ENCODE measurements around the gene CIZ1.

CIZ1 gene

GRCh38 chr9:128214571-128215490 lies 23.5 kb upstream of the CIZ1 start:
- no peak for DNase-seq
- in situ Hi-C loops (cut with MboI; ENCODE audit: low pct_unique_long_range_greater_than_20kb, low sequenced_read_pairs), result no loop called here

DNA sequence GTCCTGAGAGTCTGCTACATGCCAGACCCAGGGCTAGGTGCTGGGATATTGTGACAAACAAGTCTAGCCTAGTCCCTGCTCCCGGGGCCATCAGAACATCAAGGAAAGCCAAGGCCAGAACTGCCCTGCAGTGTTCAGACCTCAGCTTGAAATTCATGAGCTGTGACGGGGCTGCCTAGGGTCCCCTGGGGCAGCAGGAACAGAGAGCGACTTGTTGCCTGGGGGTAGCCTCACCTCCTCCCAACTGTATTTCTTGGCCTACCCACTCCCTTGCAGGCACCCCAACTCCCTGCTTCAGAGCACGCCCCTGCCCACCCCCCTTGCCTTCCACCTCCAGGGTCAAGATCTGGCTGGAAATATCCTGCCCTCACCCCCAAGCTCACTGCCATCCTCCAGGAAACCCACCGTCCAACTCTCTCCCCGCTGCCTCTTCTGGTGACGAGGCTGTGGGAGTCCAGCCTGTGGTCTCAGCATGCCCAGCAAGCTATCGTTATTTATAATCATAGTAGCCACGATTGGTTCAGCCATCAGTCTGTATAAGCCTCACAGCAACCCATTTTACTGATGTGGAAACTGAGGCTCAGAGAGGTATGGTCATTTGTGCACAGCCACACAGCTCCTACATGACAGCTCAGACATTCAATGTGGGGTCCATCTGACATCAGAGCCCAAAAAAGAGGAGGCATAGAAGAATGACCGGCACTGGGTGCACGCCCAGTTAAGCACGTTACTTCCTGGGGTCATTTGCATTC lies 22.6 kb upstream of the CIZ1 start:
- no peak for DNase-seq
- in situ Hi-C loops (cut with MboI; ENCODE audit: low pct_unique_long_range_greater_than_20kb, low sequenced_read_pairs), result no loop called here

DNA sequence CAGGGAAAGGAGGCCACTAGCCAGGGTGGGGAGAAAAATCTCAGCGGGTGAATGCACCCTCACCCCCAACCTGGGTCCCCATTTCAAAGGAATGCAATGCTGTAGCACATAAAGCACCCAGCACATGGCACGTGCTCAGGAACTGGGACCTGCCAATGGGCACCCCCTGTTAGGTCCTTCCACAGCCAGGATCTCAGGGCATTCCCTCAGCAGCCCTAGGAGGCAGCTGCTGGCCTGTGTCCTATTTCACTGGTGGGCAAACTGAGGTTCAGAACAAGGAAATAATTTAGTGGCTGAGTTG lies 20.6 kb upstream of the CIZ1 start:
- in situ Hi-C loops (cut with MboI; ENCODE audit: low pct_unique_long_range_greater_than_20kb, low sequenced_read_pairs), result no loop called here
- no peak for DNase-seq

DNA sequence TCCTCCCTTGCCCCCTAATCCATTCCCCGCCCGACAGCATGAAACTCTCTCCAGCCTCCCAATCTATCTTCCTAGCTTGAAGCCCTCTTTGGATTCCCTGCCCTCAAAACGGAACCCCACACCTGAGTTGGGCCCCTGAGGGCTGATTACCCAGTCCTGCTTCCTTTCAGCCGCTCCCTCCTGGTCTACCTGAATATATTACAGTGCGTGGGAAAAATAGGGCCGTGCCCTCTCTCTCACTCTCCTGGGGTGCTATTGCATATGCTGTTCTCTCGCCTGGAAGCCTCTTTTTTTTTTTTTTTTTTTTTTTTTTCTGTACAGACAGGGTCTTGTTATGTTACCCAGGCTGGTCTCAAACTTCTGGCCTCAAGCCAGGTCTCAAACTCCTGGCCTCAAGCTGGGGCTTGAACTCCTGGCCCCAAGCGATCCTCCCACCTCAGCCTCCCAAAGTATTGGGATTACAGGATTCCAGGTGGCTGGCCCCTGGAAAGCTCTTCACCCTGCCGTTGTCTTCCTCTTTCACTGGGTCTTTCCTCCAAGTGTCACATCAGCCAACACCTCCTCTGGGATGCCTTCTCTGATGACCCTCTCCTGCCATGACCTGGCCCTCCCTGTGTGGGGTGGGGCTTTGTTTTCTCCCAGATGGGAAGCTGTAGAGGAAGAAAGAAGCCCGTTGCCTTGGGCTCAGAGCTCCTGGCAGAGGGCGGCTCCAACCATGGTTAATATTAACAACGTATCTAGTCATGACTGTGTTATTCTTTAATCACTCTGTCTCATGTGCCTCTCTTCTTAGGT lies 20.0 kb upstream of the CIZ1 start:
- DNase-seq, result no peak
- in situ Hi-C loops (cut with MboI; ENCODE audit: low pct_unique_long_range_greater_than_20kb, low sequenced_read_pairs), result no loop called here

- no peak for DNase-seq
- in situ Hi-C loops (cut with MboI; ENCODE audit: low pct_unique_long_range_greater_than_20kb, low sequenced_read_pairs), result no loop called here
These were observed 17.7 kb upstream of the CIZ1 start for GRCh38 chr9:128208946-128209669.

DNA sequence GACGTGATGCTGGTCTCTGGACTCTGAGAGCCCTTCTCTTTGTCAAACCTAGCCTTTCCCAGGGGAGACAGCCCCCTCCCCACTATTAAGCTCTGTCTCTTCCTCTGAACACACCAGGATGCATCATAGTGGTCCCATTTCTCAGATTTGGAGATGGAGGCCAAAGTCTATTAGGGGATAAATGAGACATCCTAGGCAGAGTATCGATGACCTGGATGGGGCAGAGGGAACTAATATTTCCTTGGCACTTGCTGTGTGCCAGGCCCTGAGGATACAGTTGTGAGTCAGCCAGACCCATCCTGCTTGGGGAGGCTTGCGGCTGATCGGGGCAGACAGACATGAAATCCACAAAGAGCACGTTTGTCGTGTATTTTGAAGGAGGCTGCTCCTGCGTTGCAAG lies 17.0 kb upstream of the CIZ1 start:
- in situ Hi-C loops (cut with MboI; ENCODE audit: low pct_unique_long_range_greater_than_20kb, low sequenced_read_pairs), result no loop called here
- DNase-seq, result no peak

- in situ Hi-C loops (cut with MboI; ENCODE audit: low pct_unique_long_range_greater_than_20kb, low sequenced_read_pairs), result no loop called here
- DNase-seq, result no peak
These were observed 15.8 kb upstream of the CIZ1 start for GRCh38 chr9:128206916-128207910.

DNA sequence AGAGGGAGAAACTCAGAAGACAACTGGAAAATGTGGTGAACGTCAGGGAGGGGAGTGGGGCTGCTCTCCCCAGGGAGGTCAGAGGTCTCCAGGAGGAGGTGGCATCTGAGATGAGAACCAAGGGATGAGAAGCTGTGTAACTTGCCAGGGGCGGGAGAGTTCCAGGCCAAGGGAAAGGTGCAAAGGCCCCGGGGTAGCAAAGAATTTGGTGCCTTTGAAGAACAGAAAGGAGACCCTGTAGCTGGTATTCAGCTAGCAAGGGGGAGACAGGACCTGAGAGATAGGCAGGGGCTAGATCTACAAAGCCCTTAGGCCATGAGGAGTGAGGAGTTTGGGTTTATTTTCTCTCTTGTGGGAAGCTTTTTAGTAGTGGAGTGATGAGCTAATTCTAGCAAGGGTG lies 15.1 kb upstream of the CIZ1 start:
- DNase-seq, result no peak
- in situ Hi-C loops (cut with MboI; ENCODE audit: low pct_unique_long_range_greater_than_20kb, low sequenced_read_pairs), result no loop called here

GRCh38 chr9:128205296-128205944 lies 14.0 kb upstream of the CIZ1 start:
- in situ Hi-C loops (cut with MboI; ENCODE audit: low pct_unique_long_range_greater_than_20kb, low sequenced_read_pairs), result no loop called here
- no peak for DNase-seq

GRCh38 chr9:128204858-128205257 lies 13.5 kb upstream of the CIZ1 start:
- in situ Hi-C loops (cut with MboI; ENCODE audit: low pct_unique_long_range_greater_than_20kb, low sequenced_read_pairs), result no loop called here

DNA sequence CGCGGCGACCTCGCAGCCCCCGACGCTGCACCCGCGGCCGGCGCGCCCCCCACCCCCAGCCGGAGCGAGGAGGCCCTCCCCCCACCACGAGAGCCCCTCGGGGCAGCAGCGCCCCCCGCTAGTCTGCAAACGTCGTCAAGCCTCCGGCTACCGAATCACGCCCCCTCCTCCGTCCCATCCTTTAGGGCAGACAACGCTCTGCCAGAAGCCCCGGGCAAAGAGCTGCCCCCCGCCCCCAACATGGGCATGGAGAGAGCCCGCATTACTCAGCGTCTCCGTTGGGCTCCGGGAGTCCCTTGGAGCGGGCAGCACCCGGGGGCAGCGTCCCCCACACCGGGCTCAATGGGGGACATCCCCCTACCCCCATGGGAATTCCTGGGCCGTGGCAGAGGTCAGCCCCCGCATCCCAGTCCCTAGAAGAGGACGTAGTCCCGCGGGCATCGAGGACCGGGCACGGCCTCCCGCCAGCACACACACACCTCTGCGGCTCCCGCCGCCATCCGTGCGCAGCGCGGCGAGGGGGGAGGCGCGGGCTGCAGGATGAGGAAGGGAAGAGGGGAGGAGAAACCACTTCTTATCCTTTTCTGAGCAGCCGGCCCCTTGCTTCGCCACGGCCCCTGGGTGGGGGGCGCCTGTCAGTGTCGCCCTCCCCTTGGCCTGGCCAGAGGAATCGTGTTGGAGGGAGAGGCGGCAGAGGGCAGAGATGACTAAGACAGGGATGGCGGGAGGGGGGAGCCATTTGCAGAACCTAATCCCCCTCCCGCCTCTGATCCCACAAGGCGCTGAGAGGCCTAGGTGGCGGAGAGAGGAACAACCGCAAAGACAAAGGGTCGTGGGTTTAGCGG lies 12.6 kb upstream of the CIZ1 start:
- peak; percentile 78 for DNase-seq
- in situ Hi-C loops (cut with MboI; ENCODE audit: low pct_unique_long_range_greater_than_20kb, low sequenced_read_pairs), result no loop called here

More at GRCh38 chr9:128204858-128205257, 13.5 kb upstream of the CIZ1 start:
- DNase-seq, result no peak

DNA sequence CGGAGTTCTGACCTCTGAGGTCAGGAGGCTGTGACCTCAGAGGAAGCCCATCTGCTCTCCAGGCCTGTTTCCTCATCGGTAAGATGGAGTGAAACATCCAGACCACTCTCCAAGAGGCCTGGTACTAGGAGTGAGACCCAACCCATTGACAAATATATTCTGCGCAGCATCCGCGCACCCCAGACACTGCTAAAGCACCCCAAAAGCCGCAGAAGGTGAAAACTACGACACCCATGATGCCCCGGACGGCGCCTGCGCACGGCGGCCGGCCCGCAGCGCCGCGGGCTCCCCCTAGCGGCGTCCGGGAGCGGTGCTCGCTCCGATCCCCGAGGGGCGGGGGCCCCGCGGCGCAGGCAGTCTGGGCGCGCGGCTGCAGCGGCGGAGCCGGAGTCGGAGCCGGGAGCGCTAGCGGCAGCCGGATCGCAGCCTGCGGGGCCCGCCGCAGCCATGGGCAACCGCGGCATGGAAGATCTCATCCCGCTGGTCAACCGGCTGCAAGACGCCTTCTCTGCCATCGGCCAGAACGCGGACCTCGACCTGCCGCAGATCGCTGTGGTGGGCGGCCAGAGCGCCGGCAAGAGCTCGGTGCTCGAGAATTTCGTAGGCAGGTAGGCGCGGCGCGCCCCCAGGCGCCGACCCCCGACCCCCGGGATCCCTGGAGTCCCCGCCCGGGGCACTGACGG lies 11.8 kb upstream of the CIZ1 start, which contains the start of gene DNM1:
TSS of gene DNM1 (plus strand) at position 356 of the 683 bp plus-strand sequence. CDS start at position 448, 92 bp downstream.
- DNase-seq, result peak; percentile 73
- in situ Hi-C loops (cut with MboI; ENCODE audit: low pct_unique_long_range_greater_than_20kb, low sequenced_read_pairs), result no loop called here

GRCh38 chr9:128202648-128203023 lies 11.3 kb upstream of the CIZ1 start:
- no peak for DNase-seq
- in situ Hi-C loops (cut with MboI; ENCODE audit: low pct_unique_long_range_greater_than_20kb, low sequenced_read_pairs), result no loop called here

DNA sequence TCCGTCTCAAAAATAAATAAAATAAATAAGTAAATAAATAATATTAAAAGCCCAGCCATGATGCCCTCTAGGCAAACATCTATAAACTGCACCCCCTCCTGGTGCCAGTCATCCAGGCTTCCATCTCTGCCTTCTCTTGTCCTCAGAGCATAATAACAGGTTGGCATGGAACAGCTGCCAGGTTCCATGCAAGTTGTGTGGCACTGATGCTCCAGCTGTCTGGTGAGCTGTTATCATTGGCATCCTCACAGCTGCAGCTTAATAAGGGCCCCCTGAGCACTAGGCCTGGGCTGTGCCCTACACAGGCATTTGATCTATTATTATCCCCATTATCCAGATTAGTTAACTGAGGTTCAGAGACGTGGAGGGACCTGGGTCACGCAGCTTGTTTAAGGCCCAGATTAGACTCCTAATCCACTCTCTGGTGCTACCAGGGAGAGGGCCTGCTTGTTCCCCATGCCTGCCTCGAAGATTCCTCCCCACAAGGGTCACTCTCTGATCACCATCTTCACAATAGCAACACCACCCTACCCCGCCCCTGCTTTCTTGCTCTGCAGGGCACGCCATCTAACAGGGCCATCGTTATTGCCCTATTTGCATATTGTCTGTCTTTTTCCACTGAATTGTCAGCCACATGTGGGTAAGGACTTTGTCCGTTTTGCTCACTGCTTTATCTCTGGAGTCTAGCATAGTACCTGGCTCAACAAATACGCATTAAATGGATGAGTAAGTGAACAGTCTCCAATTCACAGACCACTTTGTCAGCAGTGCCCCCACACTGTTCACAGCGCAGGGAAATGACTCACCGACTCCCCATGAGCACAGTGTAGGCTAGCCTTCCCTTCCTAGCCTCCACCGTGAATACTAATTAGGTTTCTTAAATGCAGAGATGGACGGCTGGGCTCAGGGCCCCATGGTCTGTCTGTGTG lies 10.3 kb upstream of the CIZ1 start:
- no peak for DNase-seq
- in situ Hi-C loops (cut with MboI; ENCODE audit: low pct_unique_long_range_greater_than_20kb, low sequenced_read_pairs), result no loop called here

DNA sequence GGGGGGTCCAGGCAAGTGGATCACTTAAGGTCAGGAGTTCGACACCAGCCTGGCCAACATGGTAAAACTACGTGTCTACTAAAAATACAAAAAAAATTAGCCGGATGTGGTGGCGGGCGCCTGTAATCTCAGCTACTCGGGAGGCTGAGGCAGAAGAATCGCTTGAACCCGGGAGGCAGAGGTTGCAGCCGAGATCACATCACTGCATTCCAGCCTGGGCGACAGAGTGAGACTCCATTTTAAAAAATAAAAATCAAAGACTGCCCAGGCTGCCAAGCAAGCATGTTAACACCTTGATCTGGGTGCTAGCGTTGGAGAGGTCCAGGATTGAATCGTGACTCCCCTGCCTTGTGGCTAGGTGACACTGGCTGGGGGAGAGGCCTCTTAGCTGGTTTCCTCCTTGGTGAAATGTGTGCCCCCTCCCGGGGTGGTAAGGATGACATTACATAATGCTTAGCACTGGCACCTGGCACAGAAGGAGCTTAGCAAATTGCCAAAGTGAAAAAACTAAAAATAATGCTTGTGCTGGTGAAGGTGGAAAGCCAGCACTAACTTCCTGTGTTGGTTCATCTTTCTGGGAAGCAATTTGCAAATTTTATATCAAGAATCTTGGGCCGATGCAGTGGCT lies 2.2 kb upstream of the CIZ1 start:
- in situ Hi-C loops (cut with MboI; ENCODE audit: low pct_unique_long_range_greater_than_20kb, low sequenced_read_pairs), result no loop called here

More for the DNA sequence above, 2.2 kb upstream of the CIZ1 start:
- DNase-seq, result no peak

Data from KBM-7 (cell line).